Astrocyte (in vitro differentiated cells and primary cell): ENCODE measurements around the gene PIGU. TPM values are rescaled to one million over a fixed set of nuclear protein-coding genes. Genes with fewer than 3 reads are reported as not detected.

Experiments used
- DNase-seq: peaks from one replicate; pipeline ENCODE4 v3.0.0-alpha.2; 2010; ENCODE audit warnings: low read depth
- FAIRE-seq: peaks from 2 replicates; lab custom pipeline; 2011; peaks lifted over from hg19 to GRCh38; lab: Jason Lieb, UNC
- H2AFZ ChIP-seq: 2 replicates; pipeline ENCODE4 v1.6.0; 2012; ENCODE audit warnings: low read depth, low read length, inconsistent platforms
- H3K27ac ChIP-seq: 2 replicates; pipeline ENCODE4 v1.5.1; 2011; ENCODE audit warnings: low read depth, low read length, inconsistent platforms
- H3K27me3 ChIP-seq: 2 replicates; pipeline ENCODE4 v1.6.0; 2011; ENCODE audit warnings: low read length, inconsistent platforms; ENCODE audit not compliant: insufficient read depth
- H3K36me3 ChIP-seq: 2 replicates; pipeline ENCODE4 v1.5.1; 2011; ENCODE audit warnings: low read length, inconsistent platforms; ENCODE audit not compliant: insufficient read depth
- H3K4me1 ChIP-seq: 2 replicates; pipeline ENCODE4 v1.5.1; 2011; ENCODE audit warnings: low read length, inconsistent platforms; ENCODE audit not compliant: insufficient read depth
- H3K4me2 ChIP-seq: 2 replicates; pipeline ENCODE4 v1.6.0; 2012; ENCODE audit warnings: low read length, inconsistent platforms
- H3K4me3 ChIP-seq: 2 replicates; pipeline ENCODE4 v1.5.1; 2011; ENCODE audit warnings: low read depth, mild to moderate bottlenecking, low read length, inconsistent platforms; ENCODE audit not compliant: insufficient read depth
- H3K79me2 ChIP-seq: 2 replicates; pipeline ENCODE4 v1.6.0; 2012; ENCODE audit warnings: mild to moderate bottlenecking, low read length, inconsistent platforms; ENCODE audit not compliant: insufficient read depth
- H3K9ac ChIP-seq: 2 replicates; pipeline ENCODE4 v1.6.0; 2012; ENCODE audit warnings: mild to moderate bottlenecking, low read length, inconsistent platforms
- H3K9me3 ChIP-seq: 2 replicates; pipeline ENCODE4 v1.5.1; 2012; ENCODE audit warnings: low read depth, mild to moderate bottlenecking, low read length, inconsistent platforms; ENCODE audit not compliant: insufficient read depth
- H4K20me1 ChIP-seq: 2 replicates; pipeline ENCODE4 v1.6.0; 2012; ENCODE audit warnings: low read length, inconsistent platforms; ENCODE audit not compliant: insufficient read depth
- H3K27ac Mint-ChIP-seq: one replicate; pipeline ENCODE4 v1.8.0; 2021; ENCODE audit warnings: mild to moderate bottlenecking, mixed read lengths; ENCODE audit not compliant: unreplicated experiment
- H3K27me3 Mint-ChIP-seq: one replicate; pipeline ENCODE4 v1.8.0; 2021; ENCODE audit warnings: low read depth, mixed read lengths; ENCODE audit not compliant: unreplicated experiment
- H3K36me3 Mint-ChIP-seq: one replicate; pipeline ENCODE4 v1.8.0; 2021; ENCODE audit warnings: low read depth, mixed read lengths; ENCODE audit not compliant: unreplicated experiment
- H3K4me1 Mint-ChIP-seq: one replicate; pipeline ENCODE4 v1.8.0; 2021; ENCODE audit warnings: low read depth, mixed read lengths; ENCODE audit not compliant: unreplicated experiment
- H3K4me3 Mint-ChIP-seq: one replicate; pipeline ENCODE4 v1.8.0; 2021; ENCODE audit warnings: mild to moderate bottlenecking, moderate library complexity, mixed read lengths; ENCODE audit not compliant: unreplicated experiment
- H3K9me3 Mint-ChIP-seq: one replicate; pipeline ENCODE4 v1.8.0; 2021; ENCODE audit warnings: mild to moderate bottlenecking, mixed read lengths; ENCODE audit not compliant: unreplicated experiment
- CTCF ChIP-seq: IDR thresholded peaks from 2 replicates; pipeline ENCODE4 v1.5.1; 2011; ENCODE audit warnings: low read depth, mild to moderate bottlenecking, inconsistent platforms, low read length, moderate library complexity; ENCODE audit not compliant: insufficient read depth
- EZH2 ChIP-seq: IDR thresholded peaks from 2 replicates; pipeline ENCODE4 v1.6.1; 2012; ENCODE audit warnings: mild to moderate bottlenecking, low read length, inconsistent platforms; ENCODE audit not compliant: insufficient read depth
- total RNA-seq: library from RNA; stranded (reverse); gene quantifications from 2 replicates; pipeline ENCODE4 v1.2.1, GENCODE V29; 2021

Gene PIGU
- total RNA-seq, 1 donor from 2014 or later, result 16.7 TPM

GRCh38 chr20:34622821-34623451, 54.0 kb downstream of the PIGU start:
- TF ChIP-seq CTCF, result no peak
- no peak for TF ChIP-seq EZH2
- no peaks in the 10 kb centered on the region for H3K4me1 ChIP-seq
- no peak overlapping the region for H3K4me2 ChIP-seq
- no peaks in the 10 kb centered on the region for H3K27me3 Mint-ChIP-seq
- no peaks in the 10 kb centered on the region for H3K36me3 ChIP-seq
- H3K36me3 Mint-ChIP-seq, result peaks cover 35% of the 10 kb centered on the region
- H3K27ac Mint-ChIP-seq, result no peak overlapping the region
- no peaks in the 10 kb centered on the region for H3K9me3 Mint-ChIP-seq
- peaks cover 4% of the 10 kb centered on the region for H3K4me1 Mint-ChIP-seq
- H3K4me3 Mint-ChIP-seq, result no peak overlapping the region
- no peaks in the 10 kb centered on the region for H3K27me3 ChIP-seq
- FAIRE-seq (no peak), DNase-seq (no peak)
- no peak overlapping the region for H3K27ac ChIP-seq
- H3K9ac ChIP-seq, result no peak overlapping the region
- H3K4me3 ChIP-seq, result no peak overlapping the region
- no peaks in the 10 kb centered on the region for H3K9me3 ChIP-seq
- no peak overlapping the region for H2AFZ ChIP-seq
- H4K20me1 ChIP-seq, result no peaks in the 10 kb centered on the region
- no peaks in the 10 kb centered on the region for H3K79me2 ChIP-seq

- Mint-ChIP-seq H3K36me3 (peaks cover 35% of the 10 kb centered on the region), H3K4me1 (peaks cover 4% of the 10 kb centered on the region), H3K27me3 (no peaks in the 10 kb centered on the region), H3K4me3 (no peak overlapping the region), H3K9me3 (no peaks in the 10 kb centered on the region), H3K27ac (no peak overlapping the region)
- DNase-seq (no peak), FAIRE-seq (no peak)
- H3K9ac ChIP-seq, result no peak overlapping the region
- H3K79me2 ChIP-seq, result no peaks in the 10 kb centered on the region
- no peaks in the 10 kb centered on the region for H3K9me3 ChIP-seq
- TF ChIP-seq EZH2, result no peak
- no peak for TF ChIP-seq CTCF
- no peak overlapping the region for H3K4me2 ChIP-seq
- no peaks in the 10 kb centered on the region for H4K20me1 ChIP-seq
- no peak overlapping the region for H3K27ac ChIP-seq
- no peak overlapping the region for H2AFZ ChIP-seq
- no peaks in the 10 kb centered on the region for H3K27me3 ChIP-seq
- no peaks in the 10 kb centered on the region for H3K36me3 ChIP-seq
- no peak overlapping the region for H3K4me3 ChIP-seq
- H3K4me1 ChIP-seq, result no peaks in the 10 kb centered on the region
Observed at GRCh38 chr20:34621383-34622367, 55.2 kb downstream of the PIGU start.

GRCh38 chr20:34621036-34621343, 55.9 kb downstream of the PIGU start:
- Histone ChIP-seq H3K9ac (no peak overlapping the region), H2AFZ (no peak overlapping the region), H3K9me3 (no peaks in the 10 kb centered on the region), H3K27me3 (no peaks in the 10 kb centered on the region), H3K4me1 (no peaks in the 10 kb centered on the region), H3K36me3 (no peaks in the 10 kb centered on the region), H3K4me3 (no peak overlapping the region), H3K79me2 (no peaks in the 10 kb centered on the region), H3K27ac (no peak overlapping the region), H3K4me2 (no peak overlapping the region), H4K20me1 (no peaks in the 10 kb centered on the region)
- Mint-ChIP-seq H3K9me3 (no peaks in the 10 kb centered on the region), H3K27ac (no peak overlapping the region), H3K27me3 (no peaks in the 10 kb centered on the region), H3K4me1 (peaks cover 9% of the 10 kb centered on the region), H3K36me3 (peaks cover 35% of the 10 kb centered on the region), H3K4me3 (no peak overlapping the region)
- DNase-seq (no peak), FAIRE-seq (no peak)
- no peak for TF ChIP-seq CTCF
- TF ChIP-seq EZH2, result no peak
